Glutamatergic neuron (in vitro differentiated cells): ENCODE measurements around the gene PLEKHM3. TPM values are rescaled to one million over a fixed set of nuclear protein-coding genes. Genes with fewer than 3 reads are reported as not detected.

ENCODE experiments used
- DNase-seq: peaks from one replicate; pipeline ENCODE4 v3.0.0; 2022
- H3K27ac Mint-ChIP-seq: one replicate; pipeline ENCODE4 v1.8.0; 2020; ENCODE audit warnings: mild to moderate bottlenecking, mixed read lengths, inconsistent platforms; ENCODE audit not compliant: unreplicated experiment
- H3K27me3 Mint-ChIP-seq: one replicate; pipeline ENCODE4 v1.8.0; 2020; ENCODE audit warnings: mild to moderate bottlenecking, moderate library complexity, mixed read lengths, inconsistent platforms; ENCODE audit not compliant: unreplicated experiment
- H3K36me3 Mint-ChIP-seq: one replicate; pipeline ENCODE4 v1.8.0; 2020; ENCODE audit warnings: mild to moderate bottlenecking, mixed read lengths, inconsistent platforms; ENCODE audit not compliant: unreplicated experiment
- H3K4me1 Mint-ChIP-seq: one replicate; pipeline ENCODE4 v1.8.0; 2020; ENCODE audit warnings: mild to moderate bottlenecking, low read depth, mixed read lengths, inconsistent platforms; ENCODE audit not compliant: unreplicated experiment
- H3K4me3 Mint-ChIP-seq: one replicate; pipeline ENCODE4 v1.8.0; 2020; ENCODE audit warnings: mild to moderate bottlenecking, mixed read lengths, inconsistent platforms; ENCODE audit not compliant: unreplicated experiment
- H3K9me3 Mint-ChIP-seq: one replicate; pipeline ENCODE4 v1.8.0; 2020; ENCODE audit warnings: mild to moderate bottlenecking, moderate library complexity, mixed read lengths, inconsistent platforms; ENCODE audit not compliant: unreplicated experiment
- CTCF ChIP-seq: fragments of 200-600 bp; sonication (generic); IDR thresholded peaks from one replicate; pipeline ENCODE4 v1.5.0; 2021; ENCODE audit not compliant: partially characterized antibody, unreplicated experiment
- total RNA-seq: library from RNA; stranded (reverse); fragmentation: NEBNext Ultra II Directional; extraction: Animal tissue kit (Norgen Biotek cat#: 25700); gene quantifications from one replicate; pipeline ENCODE4 v1.2.1, GENCODE V29; 2021; ENCODE audit not compliant: unreplicated experiment

Gene PLEKHM3
- total RNA-seq, 1 donor from 2014 or later, result 19.5 TPM

- H3K36me3 Mint-ChIP-seq, result peaks cover 4% of the 10 kb centered on the region
- H3K27me3 Mint-ChIP-seq, result no peaks in the 10 kb centered on the region
- DNase-seq, result no peak
- no peak for TF ChIP-seq CTCF
- no peak overlapping the region for H3K4me3 Mint-ChIP-seq
- no peaks in the 10 kb centered on the region for H3K4me1 Mint-ChIP-seq
- H3K9me3 Mint-ChIP-seq, result no peaks in the 10 kb centered on the region
- no peak overlapping the region for H3K27ac Mint-ChIP-seq
Observed at GRCh38 chr2:207825978-207826377, 199.3 kb downstream of the PLEKHM3 start.

GRCh38 chr2:207825045-207825954, 200.0 kb downstream of the PLEKHM3 start:
- Mint-ChIP-seq H3K36me3 (peaks cover 4% of the 10 kb centered on the region), H3K4me1 (no peaks in the 10 kb centered on the region), H3K27me3 (no peaks in the 10 kb centered on the region), H3K27ac (no peak overlapping the region), H3K9me3 (no peaks in the 10 kb centered on the region), H3K4me3 (no peak overlapping the region)
- TF ChIP-seq CTCF, result no peak
- no peak for DNase-seq

- H3K36me3 Mint-ChIP-seq, result peaks cover 4% of the 10 kb centered on the region
- no peak overlapping the region for H3K4me3 Mint-ChIP-seq
- TF ChIP-seq CTCF, result no peak
- no peaks in the 10 kb centered on the region for H3K9me3 Mint-ChIP-seq
- no peak for DNase-seq
- no peaks in the 10 kb centered on the region for H3K27me3 Mint-ChIP-seq
- H3K4me1 Mint-ChIP-seq, result no peaks in the 10 kb centered on the region
- H3K27ac Mint-ChIP-seq, result no peak overlapping the region
Observed at GRCh38 chr2:207823865-207824264, 201.5 kb downstream of the PLEKHM3 start.

GRCh38 chr2:207819839-207820784, 205.2 kb downstream of the PLEKHM3 start:
- Mint-ChIP-seq H3K36me3 (peaks cover 4% of the 10 kb centered on the region), H3K4me1 (no peaks in the 10 kb centered on the region), H3K9me3 (peaks cover 2% of the 10 kb centered on the region), H3K4me3 (no peak overlapping the region), H3K27me3 (peaks cover 2% of the 10 kb centered on the region), H3K27ac (no peak overlapping the region)
- TF ChIP-seq CTCF, result no peak
- DNase-seq, result no peak
